ENCODE results near the gene TMEM200C.

GRCh38 chr18:5942591-5942990 lies 47.3 kb upstream of the TMEM200C start:
- TF ChIP-seq, protein P1, sequence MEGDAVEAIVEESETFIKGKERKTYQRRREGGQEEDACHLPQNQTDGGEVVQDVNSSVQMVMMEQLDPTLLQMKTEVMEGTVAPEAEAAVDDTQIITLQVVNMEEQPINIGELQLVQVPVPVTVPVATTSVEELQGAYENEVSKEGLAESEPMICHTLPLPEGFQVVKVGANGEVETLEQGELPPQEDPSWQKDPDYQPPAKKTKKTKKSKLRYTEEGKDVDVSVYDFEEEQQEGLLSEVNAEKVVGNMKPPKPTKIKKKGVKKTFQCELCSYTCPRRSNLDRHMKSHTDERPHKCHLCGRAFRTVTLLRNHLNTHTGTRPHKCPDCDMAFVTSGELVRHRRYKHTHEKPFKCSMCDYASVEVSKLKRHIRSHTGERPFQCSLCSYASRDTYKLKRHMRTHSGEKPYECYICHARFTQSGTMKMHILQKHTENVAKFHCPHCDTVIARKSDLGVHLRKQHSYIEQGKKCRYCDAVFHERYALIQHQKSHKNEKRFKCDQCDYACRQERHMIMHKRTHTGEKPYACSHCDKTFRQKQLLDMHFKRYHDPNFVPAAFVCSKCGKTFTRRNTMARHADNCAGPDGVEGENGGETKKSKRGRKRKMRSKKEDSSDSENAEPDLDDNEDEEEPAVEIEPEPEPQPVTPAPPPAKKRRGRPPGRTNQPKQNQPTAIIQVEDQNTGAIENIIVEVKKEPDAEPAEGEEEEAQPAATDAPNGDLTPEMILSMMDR (conservative IDR thresholded peaks at IDR 0.05; ENCODE audit: low read length) = no peak
- no peak for TF ChIP-seq EZH2phosphoT487 (IDR thresholded peaks at IDR 0.05; ENCODE audit: borderline replicate concordance, low read depth, low read length)

All from OCI-LY7 (cell line).